ENCODE results near the gene TMEM203.
A peak's percentile ranks its signal among the peaks of the same experiment; 100 is the strongest.
"Not testable (repeated sequence)": the region's sequence is repeated elsewhere in the genome, so short reads cannot be mapped to it uniquely, and the experiment has no call there.

Gene TMEM203

GRCh38 chr9:137242269-137243203 lies 37.1 kb upstream of the TMEM203 start:
- no peak for DNase-seq (ENCODE audit: low spot score)

- DNase-seq (ENCODE audit: low spot score), result peak; percentile 70
These were observed 36.2 kb upstream of the TMEM203 start for GRCh38 chr9:137241490-137242268.

GRCh38 chr9:137240841-137241489 lies 35.5 kb upstream of the TMEM203 start, which contains the start of gene TUBB4B:
Gene TUBB4B, plus strand, starts transcription at chr9:137241287. Its CDS starts 74 bp downstream, at chr9:137241361.
- peak; percentile 96 for DNase-seq (ENCODE audit: low spot score)

DNA sequence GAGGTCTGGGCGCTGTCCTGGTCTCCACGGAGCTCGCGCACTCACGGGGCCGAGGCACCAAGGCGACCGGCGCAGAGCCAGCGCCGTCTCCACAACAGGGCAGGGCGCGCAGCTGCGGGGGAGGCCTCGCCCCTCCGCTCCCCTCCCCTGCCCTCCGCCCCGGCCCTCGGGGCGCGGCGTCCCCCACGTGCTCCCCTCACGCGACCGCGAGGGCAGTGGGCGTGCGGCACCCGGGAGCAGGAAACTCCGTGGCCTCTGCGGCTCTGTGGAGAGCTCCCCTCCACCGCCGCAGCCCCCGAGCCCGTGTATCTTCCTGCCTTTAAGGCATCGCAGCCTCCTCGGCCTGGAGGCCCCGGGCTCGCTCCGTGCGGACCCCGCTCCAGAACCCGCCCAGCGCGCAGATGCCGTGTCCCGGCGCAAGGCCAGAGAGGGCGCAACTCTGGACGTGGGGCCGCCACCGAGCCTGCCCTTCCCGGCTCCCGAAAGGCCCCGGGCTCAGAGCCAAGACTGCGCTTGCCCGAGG lies 34.9 kb upstream of the TMEM203 start:
- DNase-seq (ENCODE audit: low spot score), result no peak

GRCh38 chr9:137239541-137240200 lies 34.2 kb upstream of the TMEM203 start:
- DNase-seq (ENCODE audit: low spot score), result not testable (repeated sequence)

DNA sequence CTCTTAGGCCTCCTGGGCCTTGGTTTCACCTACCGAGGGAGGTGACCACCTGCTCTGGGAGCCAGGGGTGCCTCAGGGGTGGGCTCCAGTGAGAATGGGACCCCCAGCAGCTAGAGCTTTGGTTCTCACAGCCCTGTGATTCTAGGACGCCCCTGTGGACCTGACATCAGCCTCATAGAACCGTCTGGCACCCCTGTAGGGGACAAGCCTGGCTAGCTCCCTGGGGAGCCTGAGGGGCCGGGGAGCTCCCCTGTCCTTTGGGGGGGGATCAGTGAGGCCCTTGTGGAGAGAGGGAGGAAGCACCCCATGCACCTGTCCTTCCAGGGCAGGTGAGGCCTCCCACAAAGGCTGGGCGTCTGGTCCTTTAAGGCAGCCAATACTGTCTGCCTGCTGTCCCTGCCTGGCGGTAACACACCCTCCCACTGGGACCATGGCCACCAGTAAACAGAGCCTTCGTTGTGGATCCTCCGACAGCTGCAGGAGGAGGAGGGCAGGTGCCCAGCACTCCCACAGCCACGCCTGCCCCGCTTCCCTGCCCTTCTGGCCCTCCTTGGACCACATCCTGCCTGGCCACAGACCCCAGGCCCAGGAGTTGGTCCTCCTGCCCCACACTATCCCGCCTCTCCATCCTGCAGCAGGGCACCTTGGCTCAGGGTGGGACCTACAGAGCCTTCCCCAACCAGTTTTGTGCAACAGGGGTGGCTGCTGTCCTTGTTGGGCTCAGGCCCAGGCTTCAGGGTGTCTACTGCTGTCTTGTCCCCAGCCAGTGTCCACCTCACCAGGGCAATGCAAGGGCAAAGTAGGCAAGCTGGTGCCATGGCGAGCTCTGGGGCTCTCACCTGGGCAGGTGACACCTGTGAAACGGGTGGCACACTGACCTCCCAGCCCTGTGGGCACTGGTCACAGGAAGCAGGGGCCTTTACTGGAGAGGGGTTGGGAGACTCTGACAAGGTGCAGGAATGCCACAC lies 32.6 kb upstream of the TMEM203 start:
- no peak for DNase-seq (ENCODE audit: low spot score)

DNA sequence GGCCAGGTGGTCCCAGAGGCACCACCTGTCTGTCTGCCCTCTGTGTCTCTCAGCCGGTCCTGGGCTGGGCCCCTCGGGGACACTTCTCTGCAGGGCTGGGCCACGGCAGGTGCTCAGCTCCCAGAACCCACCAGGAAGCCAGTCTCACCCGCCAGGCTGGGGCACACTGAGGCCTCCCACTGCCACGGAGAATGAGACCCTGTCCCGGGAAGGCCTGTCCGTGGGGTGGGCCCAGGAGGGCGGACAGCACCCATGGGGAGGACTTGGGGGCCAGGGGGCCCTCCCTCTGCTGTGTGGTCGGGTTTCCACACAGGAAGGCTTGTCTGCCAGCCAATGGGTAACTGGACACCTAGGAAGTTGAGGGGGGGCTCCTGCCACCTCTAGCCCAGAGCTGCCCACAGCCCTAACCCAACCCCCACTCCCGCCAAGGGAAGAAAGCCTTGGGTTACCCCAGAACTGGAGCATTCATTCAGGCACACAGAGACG lies 31.5 kb upstream of the TMEM203 start:
- DNase-seq (ENCODE audit: low spot score), result no peak

- DNase-seq (ENCODE audit: low spot score), result peak; percentile 94
These were observed 30.9 kb upstream of the TMEM203 start for GRCh38 chr9:137236238-137236935.

DNA sequence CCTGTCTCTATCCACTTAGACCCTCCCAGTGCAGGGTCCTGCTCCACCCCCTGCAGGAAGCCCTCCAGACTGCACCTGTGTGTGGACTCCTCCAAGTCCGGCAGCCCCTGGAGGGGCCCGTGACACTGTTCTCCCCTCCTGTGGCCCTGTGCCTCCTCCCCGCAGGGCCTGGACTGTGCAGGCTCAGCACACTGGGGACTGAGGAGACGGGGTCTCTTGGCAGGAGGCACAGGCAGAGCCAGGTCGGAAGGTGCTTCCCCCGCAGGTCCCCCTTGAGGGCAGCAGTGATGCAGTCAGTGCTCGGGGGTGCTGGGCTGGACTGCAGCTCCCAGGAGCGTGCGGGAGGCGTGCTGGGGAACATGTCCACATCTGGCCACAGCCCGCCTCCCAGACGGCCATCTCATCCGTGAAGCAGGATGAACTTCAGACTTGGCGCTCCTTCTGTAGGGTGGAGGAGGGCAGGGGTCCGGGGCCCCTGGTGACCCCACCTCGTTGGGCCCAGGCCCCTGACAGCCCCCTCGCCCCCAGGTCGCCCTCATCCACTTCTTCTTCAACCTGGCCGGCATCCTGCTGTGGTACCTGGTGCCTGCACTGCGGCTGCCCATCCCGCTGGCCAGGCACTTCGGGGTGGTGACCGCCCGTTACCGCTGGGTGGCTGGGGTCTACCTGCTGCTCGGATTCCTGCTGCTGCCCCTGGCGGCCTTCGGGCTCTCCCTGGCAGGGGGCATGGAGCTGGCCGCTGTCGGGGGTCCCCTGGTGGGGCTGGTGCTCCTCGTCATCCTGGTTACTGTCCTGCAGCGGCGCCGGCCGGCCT lies 30.2 kb upstream of the TMEM203 start:
- peak; percentile 57 for DNase-seq (ENCODE audit: low spot score)

GRCh38 chr9:137234758-137235423 lies 29.4 kb upstream of the TMEM203 start:
- no peak for DNase-seq (ENCODE audit: low spot score)

DNA sequence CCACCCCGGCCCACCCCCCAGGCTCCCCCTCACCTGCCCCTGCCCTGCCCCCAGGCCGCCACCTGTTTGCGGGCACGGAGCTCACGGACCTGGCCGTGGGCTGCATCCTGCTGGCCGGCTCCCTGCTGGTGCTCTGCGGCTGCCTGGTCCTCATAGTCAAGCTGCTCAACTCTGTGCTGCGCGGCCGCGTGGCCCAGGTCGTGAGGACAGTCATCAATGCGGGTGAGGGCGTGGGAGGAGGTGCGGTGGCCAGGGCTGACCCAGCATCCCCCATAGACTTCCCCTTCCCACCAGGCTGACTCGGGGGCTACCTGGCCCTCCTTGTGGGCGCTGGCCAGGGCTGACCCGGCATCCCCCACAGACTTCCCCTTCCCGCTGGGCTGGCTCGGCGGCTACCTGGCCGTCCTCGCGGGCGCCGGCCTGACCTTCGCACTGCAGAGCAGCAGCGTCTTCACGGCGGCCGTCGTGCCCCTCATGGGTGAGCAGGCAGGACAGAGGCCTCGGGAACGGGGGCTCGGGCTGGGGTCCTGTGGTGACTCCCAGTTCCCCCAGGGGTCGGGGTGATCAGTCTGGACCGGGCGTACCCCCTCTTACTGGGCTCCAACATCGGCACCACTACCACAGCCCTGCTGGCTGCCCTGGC lies 28.7 kb upstream of the TMEM203 start:
- no peak for DNase-seq (ENCODE audit: low spot score)

DNA sequence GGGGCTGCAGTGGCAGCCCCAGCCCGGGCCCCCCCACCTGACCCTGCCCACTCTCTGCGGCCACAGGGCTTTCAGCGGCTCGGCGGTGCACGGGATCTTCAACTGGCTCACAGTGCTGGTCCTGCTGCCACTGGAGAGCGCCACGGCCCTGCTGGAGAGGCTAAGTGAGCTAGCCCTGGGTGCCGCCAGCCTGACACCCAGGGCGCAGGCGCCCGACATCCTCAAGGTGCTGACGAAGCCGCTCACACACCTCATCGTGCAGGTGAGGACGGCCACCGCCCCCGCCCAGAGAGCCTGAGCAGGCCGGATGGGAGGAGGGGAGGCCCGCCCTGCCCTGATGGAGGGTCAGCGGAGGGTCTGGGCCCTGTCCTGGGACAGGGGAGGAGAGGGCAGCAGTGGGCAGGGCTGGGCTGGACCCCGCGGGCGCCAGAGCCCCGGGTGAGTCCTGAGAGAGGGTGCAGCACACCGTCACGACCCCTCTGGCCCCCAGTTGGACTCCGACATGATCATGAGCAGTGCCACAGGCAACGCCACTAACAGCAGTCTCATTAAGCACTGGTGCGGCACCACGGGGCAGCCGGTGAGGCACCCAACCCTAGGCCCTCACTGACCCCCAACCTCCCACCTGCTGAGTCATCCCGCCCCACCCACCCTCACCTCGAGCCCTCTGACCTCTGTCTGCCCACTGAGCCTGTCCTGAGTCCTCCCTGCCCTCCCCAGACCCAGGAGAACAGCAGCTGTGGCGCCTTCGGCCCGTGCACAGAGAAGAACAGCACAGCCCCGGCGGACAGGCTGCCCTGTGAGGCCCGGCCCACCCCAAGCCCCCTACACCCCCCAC lies 27.9 kb upstream of the TMEM203 start:
- no peak for DNase-seq (ENCODE audit: low spot score)

GRCh38 chr9:137232510-137232909 lies 27.1 kb upstream of the TMEM203 start:
- DNase-seq (ENCODE audit: low spot score), result no peak

DNA sequence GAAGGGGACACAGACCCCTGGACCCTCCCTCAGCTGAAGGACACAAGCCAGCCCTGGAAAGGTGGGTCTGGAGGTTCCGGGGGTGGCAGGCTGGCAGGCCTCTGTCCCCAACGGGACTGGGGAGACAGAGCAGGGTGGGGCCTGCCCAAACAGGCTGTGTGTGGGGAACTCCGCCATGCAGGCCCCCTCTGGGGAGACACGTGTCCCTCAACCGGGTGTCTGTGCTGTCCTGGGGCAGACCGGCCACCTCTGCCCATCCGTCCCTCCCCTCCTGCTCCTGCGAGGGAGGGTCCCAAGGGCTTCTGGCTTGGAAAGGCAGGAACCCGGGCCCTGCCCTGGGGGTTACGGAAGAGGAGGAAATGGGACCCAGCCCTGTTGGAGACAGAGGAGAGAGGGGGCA lies 26.7 kb upstream of the TMEM203 start:
- no peak for DNase-seq (ENCODE audit: low spot score)

GRCh38 chr9:137231372-137232039 lies 26.1 kb upstream of the TMEM203 start:
- DNase-seq (ENCODE audit: low spot score), result no peak

- DNase-seq (ENCODE audit: low spot score), result no peak
These were observed 25.4 kb upstream of the TMEM203 start, which contains the start of gene SLC34A3 for GRCh38 chr9:137230705-137231371. Gene SLC34A3, plus strand, starts transcription at chr9:137230901. Its CDS starts 802 bp downstream, at chr9:137231703.

Measured in iPS-NIHi11 (cell line).